HepG2 (cell line): ENCODE measurements around the gene CTIF. TPM values are rescaled to one million over a fixed set of nuclear protein-coding genes. Genes with fewer than 3 reads are reported as not detected.
A peak's percentile ranks its signal among the peaks of the same experiment; 100 is the strongest.

Experiments used
- CBX2 ChIP-seq, 2 experiments: fragments of 200-600 bp in 1 of 2; sonication (generic); formaldehyde crosslinking in 1 of 2; IDR thresholded peaks; 2 replicates each; pipeline versions ENCODE4 v1.7.0 to v1.8.1; 2018 to 2022; ENCODE audit warnings: low read depth in 2 of 2, low read length in 1 of 2, mild to moderate bottlenecking in 1 of 2, missing genetic modification reagents in 1 of 2
- EED ChIP-seq: sonication (generic); formaldehyde crosslinking; IDR thresholded peaks from 2 replicates; pipeline ENCODE4 v1.5.0; 2020; ENCODE audit warnings: mild to moderate bottlenecking, missing genetic modification reagents
- FOXK1 ChIP-seq: sonication (generic); formaldehyde crosslinking; IDR thresholded peaks from 2 replicates; pipeline ENCODE4 v1.4.0; 2020; ENCODE audit warnings: low read depth, missing genetic modification reagents, borderline replicate concordance
- HCFC1 ChIP-seq: fragments of 150-350 bp; IDR thresholded peaks from 2 replicates; pipeline ENCODE4 v1.6.1; 2014; ENCODE audit warnings: low read depth, low read length
- HMG20A ChIP-seq: IDR thresholded peaks from 2 replicates; pipeline ENCODE4 v1.6.1; 2016; ENCODE audit warnings: borderline replicate concordance
- HNF4A ChIP-seq: sonication (generic); formaldehyde crosslinking; IDR thresholded peaks from 2 replicates; pipeline ENCODE4 v1.4.0; 2020; ENCODE audit warnings: missing genetic modification reagents
- KDM4B ChIP-seq: sonication (generic); formaldehyde crosslinking; IDR thresholded peaks from 2 replicates; pipeline ENCODE4 v1.4.0; 2020; ENCODE audit warnings: missing genetic modification reagents
- KDM5A ChIP-seq: fragments of 200-600 bp; sonication (generic); IDR thresholded peaks from 2 replicates; pipeline ENCODE4 v1.7.0; 2018; ENCODE audit warnings: antibody characterized with exemption, mild to moderate bottlenecking, low read length, borderline replicate concordance
- KLF6 ChIP-seq: IDR thresholded peaks from 2 replicates; pipeline ENCODE4 v1.8.0; 2016; ENCODE audit warnings: missing biosample characterization, missing genetic modification reagents
- LCORL ChIP-seq, 2 experiments: fragments of 450-650 bp in 1 of 2; sonication (generic) in 1 of 2; formaldehyde crosslinking in 1 of 2; IDR thresholded peaks; 2 replicates each; pipeline versions ENCODE4 v1.5.0 to v1.6.1; 2017 to 2020; ENCODE audit warnings: antibody characterized with exemption in 1 of 2, missing genetic modification reagents in 1 of 2
- RARA ChIP-seq: IDR thresholded peaks from 2 replicates; pipeline ENCODE4 v1.6.1; 2016; ENCODE audit warnings: missing genetic modification reagents, missing compliant biosample characterization
- RBM39 ChIP-seq: fragments of 200-400 bp; formaldehyde crosslinking; IDR thresholded peaks from one replicate; pipeline ENCODE4 v1.6.1; 2018; ENCODE audit warnings: antibody characterized with exemption, mild to moderate bottlenecking, low read depth, low read length; ENCODE audit not compliant: poor library complexity, severe bottlenecking
- REL ChIP-seq: sonication (generic); formaldehyde crosslinking; conservative IDR thresholded peaks from 2 replicates; pipeline ENCODE4 v1.8.0; 2022; ENCODE audit warnings: mild to moderate bottlenecking, missing genetic modification reagents, moderate library complexity
- SMARCC2 ChIP-seq: fragments of 450-650 bp; IDR thresholded peaks from 2 replicates; pipeline ENCODE4 v1.6.1; 2017; ENCODE audit warnings: antibody characterized with exemption, mild to moderate bottlenecking
- SMYD3 ChIP-seq: sonication (generic); formaldehyde crosslinking; IDR thresholded peaks from 2 replicates; pipeline ENCODE4 v1.8.1; 2023; ENCODE audit warnings: mild to moderate bottlenecking, missing genetic modification reagents
- TAF15 ChIP-seq: fragments of 200-400 bp; formaldehyde crosslinking; IDR thresholded peaks from one replicate; pipeline ENCODE4 v1.6.1; 2018; ENCODE audit warnings: mild to moderate bottlenecking, low read depth, low read length; ENCODE audit not compliant: poor library complexity, severe bottlenecking
- TARDBP ChIP-seq: sonication (generic); formaldehyde crosslinking; IDR thresholded peaks from 2 replicates; pipeline ENCODE4 v1.8.0; 2022; ENCODE audit warnings: mild to moderate bottlenecking, missing genetic modification reagents
- TOPORS ChIP-seq: sonication (generic); formaldehyde crosslinking; IDR thresholded peaks from 2 replicates; pipeline ENCODE4 v1.8.0; 2023; ENCODE audit warnings: mild to moderate bottlenecking, missing genetic modification reagents
- ZFP36 ChIP-seq: fragments of 150-350 bp; IDR thresholded peaks from 2 replicates; pipeline ENCODE4 v1.6.1; 2018; ENCODE audit warnings: borderline replicate concordance, low read length, low read depth; ENCODE audit not compliant: partially characterized antibody
- ZNF138 ChIP-seq: sonication (generic); formaldehyde crosslinking; IDR thresholded peaks from 2 replicates; pipeline ENCODE4 v1.5.0; 2020; ENCODE audit warnings: mild to moderate bottlenecking, low read depth, missing genetic modification reagents
- ZNF230 ChIP-seq: sonication (generic); formaldehyde crosslinking; IDR thresholded peaks from 2 replicates; pipeline ENCODE4 v1.4.0; 2020; ENCODE audit warnings: mild to moderate bottlenecking, missing genetic modification reagents
- ZNF234 ChIP-seq: sonication (generic); formaldehyde crosslinking; conservative IDR thresholded peaks from 2 replicates; pipeline ENCODE4 v1.5.1; 2020; ENCODE audit warnings: mild to moderate bottlenecking, missing genetic modification reagents
- ZNF563 ChIP-seq: sonication (generic); formaldehyde crosslinking; IDR thresholded peaks from 2 replicates; pipeline ENCODE4 v1.8.0; 2022; ENCODE audit warnings: mild to moderate bottlenecking, moderate library complexity, missing genetic modification reagents
- ZNF567 ChIP-seq: sonication (generic); formaldehyde crosslinking; IDR thresholded peaks from 2 replicates; pipeline ENCODE4 v1.8.1; 2023; ENCODE audit warnings: mild to moderate bottlenecking, missing genetic modification reagents, borderline replicate concordance
- ZNF598 ChIP-seq: sonication (generic); formaldehyde crosslinking; IDR thresholded peaks from 2 replicates; pipeline ENCODE4 v1.5.1; 2020; ENCODE audit warnings: mild to moderate bottlenecking, missing genetic modification reagents, borderline replicate concordance
- ZNF614 ChIP-seq: IDR thresholded peaks from 2 replicates; pipeline ENCODE4 v1.6.1; 2018; ENCODE audit warnings: missing biosample characterization, missing genetic modification reagents, inconsistent platforms, borderline replicate concordance
- polyA plus RNA-seq, 8 experiments: library from polyadenylated mRNA; depleted of rRNA in 3 of 8; stranded (reverse) in 7 of 8; unstranded in 1 of 8; fragments of >200 nt; fragmentation: Illumina TruSeq in 4 of 8; extraction: Trizol in 4 of 8; gene quantifications; 2 replicates each; pipeline versions ENCODE4 v1.2.1 to v1.2.3, GENCODE V29; 2011 to 2016; ENCODE audit warnings: low read depth in 4 of 8, missing spikeins in 1 of 8, mixed read lengths in 1 of 8; ENCODE audit not compliant: insufficient read depth in 1 of 8
- total RNA-seq, 5 experiments: library from RNA; depleted of rRNA; stranded (reverse); fragments of >200 nt; fragmentation: Illumina TruSeq; extraction: Trizol; gene quantifications; 2 replicates each; pipeline ENCODE4 v1.2.3, GENCODE V29; 2016; ENCODE audit warnings: low read depth in 1 of 5
- TF ChIP-seq, protein P1 (sequence below): sonication (generic); formaldehyde crosslinking; IDR thresholded peaks from 2 replicates; pipeline ENCODE4 v1.5.0; 2020; ENCODE audit warnings: mild to moderate bottlenecking, missing genetic modification reagents
- TF ChIP-seq, protein P2 (sequence below): sonication (generic); formaldehyde crosslinking; IDR thresholded peaks from 2 replicates; pipeline ENCODE4 v1.4.0; 2020; ENCODE audit warnings: missing genetic modification reagents
- TF ChIP-seq, protein P3 (sequence below): sonication (generic); formaldehyde crosslinking; IDR thresholded peaks from 2 replicates; pipeline ENCODE4 v1.5.0; 2020; ENCODE audit warnings: mild to moderate bottlenecking, low read depth, missing genetic modification reagents, borderline replicate concordance

The CTIF gene
- total and polyA plus RNA-seq, 2 of the 13 experiments (the other 11 are each of a cell fraction or from before 2014, with no cell fraction given), result 18.2 to 28.0 TPM

DNA sequence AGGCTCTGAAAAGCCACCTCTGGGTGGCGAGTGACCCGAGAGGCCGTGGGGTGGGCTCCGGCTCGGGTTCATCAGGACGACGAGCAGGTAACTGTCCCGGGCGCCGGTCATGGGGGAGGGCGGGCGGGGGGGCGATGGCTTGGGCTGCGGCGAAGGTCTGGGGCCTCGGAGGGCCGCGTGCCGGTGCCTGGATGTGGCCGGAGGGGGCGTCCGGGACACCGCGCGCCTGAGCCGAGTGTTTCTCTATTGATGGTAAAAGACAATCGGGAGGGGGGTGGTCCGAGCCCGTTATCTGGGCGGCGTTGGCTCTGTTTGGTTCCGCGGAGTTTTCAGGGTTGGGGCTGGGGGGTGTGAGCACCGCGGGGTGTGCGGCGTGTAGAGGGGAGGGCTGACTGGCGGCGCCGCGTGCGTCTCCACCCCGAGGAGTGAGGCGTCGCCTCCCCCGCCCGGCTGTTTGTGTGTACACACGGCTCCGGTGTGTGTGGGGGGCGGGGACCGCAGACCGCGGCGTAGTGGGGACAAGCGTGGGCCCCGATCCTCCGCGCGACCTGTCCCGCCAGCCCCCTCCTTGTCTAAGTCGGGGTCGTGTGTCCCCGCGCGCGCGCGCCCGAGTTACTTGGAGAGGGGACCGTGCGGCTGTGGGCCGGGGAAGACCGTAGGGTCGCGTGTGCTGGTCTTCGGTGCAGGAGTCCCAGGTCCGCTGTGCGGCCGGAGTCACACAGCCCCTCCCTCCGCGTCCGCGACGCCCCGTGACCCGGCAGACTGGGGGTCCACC lies 1.6 kb downstream of the CTIF start (continued):
- TF ChIP-seq, protein P1, sequence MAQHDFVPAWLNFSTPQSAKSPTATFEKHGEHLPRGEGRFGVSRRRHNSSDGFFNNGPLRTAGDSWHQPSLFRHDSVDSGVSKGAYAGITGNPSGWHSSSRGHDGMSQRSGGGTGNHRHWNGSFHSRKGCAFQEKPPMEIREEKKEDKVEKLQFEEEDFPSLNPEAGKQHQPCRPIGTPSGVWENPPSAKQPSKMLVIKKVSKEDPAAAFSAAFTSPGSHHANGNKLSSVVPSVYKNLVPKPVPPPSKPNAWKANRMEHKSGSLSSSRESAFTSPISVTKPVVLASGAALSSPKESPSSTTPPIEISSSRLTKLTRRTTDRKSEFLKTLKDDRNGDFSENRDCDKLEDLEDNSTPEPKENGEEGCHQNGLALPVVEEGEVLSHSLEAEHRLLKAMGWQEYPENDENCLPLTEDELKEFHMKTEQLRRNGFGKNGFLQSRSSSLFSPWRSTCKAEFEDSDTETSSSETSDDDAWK, result no peak
- TF ChIP-seq KLF6 (CRISPR knock-in tag), result no peak
- no peak for TF ChIP-seq HMG20A (CRISPR knock-in tag)
- TF ChIP-seq CBX2 (IDR thresholded peaks at IDR 0.05; ENCODE audit: low read depth, low read length), result no peak
- no peak for TF ChIP-seq CBX2 (CRISPR knock-in tag; IDR thresholded peaks at IDR 0.05; ENCODE audit: low read depth)
- TF ChIP-seq TARDBP (CRISPR knock-in tag), result no peak
- 0 out of 2 replicates have a peak, but pooled peaks have one; percentile 10 for TF ChIP-seq RARA (CRISPR knock-in tag)
- no peak for TF ChIP-seq SMYD3 (CRISPR knock-in tag)
- no peak for TF ChIP-seq LCORL (IDR thresholded peaks at IDR 0.05)
- TF ChIP-seq LCORL (CRISPR knock-in tag; IDR thresholded peaks at IDR 0.05), result no peak; the same call in 1 of the 2 replicates
- no peak for TF ChIP-seq KDM4B (CRISPR knock-in tag)
- TF ChIP-seq ZNF563 (CRISPR knock-in tag), result peak; percentile 46; the same call in 1 of the 2 replicates
- TF ChIP-seq SMARCC2, result no peak
- TF ChIP-seq, protein P2, sequence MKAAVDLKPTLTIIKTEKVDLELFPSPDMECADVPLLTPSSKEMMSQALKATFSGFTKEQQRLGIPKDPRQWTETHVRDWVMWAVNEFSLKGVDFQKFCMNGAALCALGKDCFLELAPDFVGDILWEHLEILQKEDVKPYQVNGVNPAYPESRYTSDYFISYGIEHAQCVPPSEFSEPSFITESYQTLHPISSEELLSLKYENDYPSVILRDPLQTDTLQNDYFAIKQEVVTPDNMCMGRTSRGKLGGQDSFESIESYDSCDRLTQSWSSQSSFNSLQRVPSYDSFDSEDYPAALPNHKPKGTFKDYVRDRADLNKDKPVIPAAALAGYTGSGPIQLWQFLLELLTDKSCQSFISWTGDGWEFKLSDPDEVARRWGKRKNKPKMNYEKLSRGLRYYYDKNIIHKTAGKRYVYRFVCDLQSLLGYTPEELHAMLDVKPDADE (CRISPR knock-in tag), result no peak
- TF ChIP-seq REL (CRISPR knock-in tag), result peak; percentile 55; the same call in 1 of the 2 replicates
- no peak for TF ChIP-seq EED (CRISPR knock-in tag)
- TF ChIP-seq, protein P3, sequence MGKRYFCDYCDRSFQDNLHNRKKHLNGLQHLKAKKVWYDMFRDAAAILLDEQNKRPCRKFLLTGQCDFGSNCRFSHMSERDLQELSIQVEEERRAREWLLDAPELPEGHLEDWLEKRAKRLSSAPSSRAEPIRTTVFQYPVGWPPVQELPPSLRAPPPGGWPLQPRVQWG (CRISPR knock-in tag), result no peak
- no peak for TF ChIP-seq ZFP36
- TF ChIP-seq ZNF567 (CRISPR knock-in tag), result no peak
- TF ChIP-seq ZNF138, result no peak
- TF ChIP-seq RBM39, result no peak
- TF ChIP-seq HCFC1, result no peak
- no peak for TF ChIP-seq ZNF598 (CRISPR knock-in tag)
- TF ChIP-seq ZNF230 (CRISPR knock-in tag), result no peak
- TF ChIP-seq ZNF614 (CRISPR knock-in tag), result no peak
- TF ChIP-seq TAF15, result no peak
- no peak for TF ChIP-seq TOPORS
- TF ChIP-seq FOXK1, result peak; percentile 75; the same call in 1 of the 2 replicates
- no peak for TF ChIP-seq KDM5A
- no peak for TF ChIP-seq HNF4A
- 0 out of 2 replicates have a peak, but pooled peaks have one; percentile 79 for TF ChIP-seq ZNF234
